ENCODE results near the gene PANX2. TPM values are rescaled to one million over a fixed set of nuclear protein-coding genes. Genes with fewer than 3 reads are reported as not detected.

The PANX2 gene
- polyA plus RNA-seq, 1 experiment: 1.4 TPM

DNA sequence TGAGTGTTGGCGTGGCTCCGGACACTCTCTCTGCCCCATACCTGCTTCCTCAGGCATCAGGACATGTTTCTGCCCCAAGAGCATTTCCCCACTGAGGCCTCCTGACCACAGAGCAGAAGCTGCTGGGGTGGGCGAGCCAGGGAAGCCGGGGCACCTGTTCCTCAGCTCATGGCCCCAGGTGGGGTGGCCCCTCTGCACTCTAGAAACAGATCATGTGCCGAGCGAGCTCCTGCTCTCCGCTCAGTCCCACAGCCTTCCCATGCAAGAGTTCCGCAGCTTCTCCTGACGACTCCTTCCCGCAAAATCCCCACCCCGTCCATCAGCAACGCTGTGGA lies 22.4 kb upstream of the PANX2 start:
- peaks cover 2% of the 10 kb centered on the region for H3K36me3 ChIP-seq (ENCODE audit: control insufficient read depth, insufficient read depth, low read length)
- TF ChIP-seq, protein P1, sequence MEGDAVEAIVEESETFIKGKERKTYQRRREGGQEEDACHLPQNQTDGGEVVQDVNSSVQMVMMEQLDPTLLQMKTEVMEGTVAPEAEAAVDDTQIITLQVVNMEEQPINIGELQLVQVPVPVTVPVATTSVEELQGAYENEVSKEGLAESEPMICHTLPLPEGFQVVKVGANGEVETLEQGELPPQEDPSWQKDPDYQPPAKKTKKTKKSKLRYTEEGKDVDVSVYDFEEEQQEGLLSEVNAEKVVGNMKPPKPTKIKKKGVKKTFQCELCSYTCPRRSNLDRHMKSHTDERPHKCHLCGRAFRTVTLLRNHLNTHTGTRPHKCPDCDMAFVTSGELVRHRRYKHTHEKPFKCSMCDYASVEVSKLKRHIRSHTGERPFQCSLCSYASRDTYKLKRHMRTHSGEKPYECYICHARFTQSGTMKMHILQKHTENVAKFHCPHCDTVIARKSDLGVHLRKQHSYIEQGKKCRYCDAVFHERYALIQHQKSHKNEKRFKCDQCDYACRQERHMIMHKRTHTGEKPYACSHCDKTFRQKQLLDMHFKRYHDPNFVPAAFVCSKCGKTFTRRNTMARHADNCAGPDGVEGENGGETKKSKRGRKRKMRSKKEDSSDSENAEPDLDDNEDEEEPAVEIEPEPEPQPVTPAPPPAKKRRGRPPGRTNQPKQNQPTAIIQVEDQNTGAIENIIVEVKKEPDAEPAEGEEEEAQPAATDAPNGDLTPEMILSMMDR (IDR thresholded peaks at IDR 0.05; ENCODE audit: insufficient read depth, low read depth, low read length): no peak
- no peak overlapping the region for H3K4me3 ChIP-seq (ENCODE audit: low read depth, low read length)
- ChIA-PET CTCF (interaction anchor here (1.1 to 2.3 kb wide), 2 partner anchors 10 to 59 kb away, joined by 4 to 8 read pairs; no protein-coding TSS in a partner anchor), POLR2A (no interaction called here)
- no peak for DNase-seq (ENCODE audit: low read depth)
- no peaks in the 10 kb centered on the region for H3K27me3 ChIP-seq (ENCODE audit: control insufficient read depth, insufficient read depth, low read length)

DNA sequence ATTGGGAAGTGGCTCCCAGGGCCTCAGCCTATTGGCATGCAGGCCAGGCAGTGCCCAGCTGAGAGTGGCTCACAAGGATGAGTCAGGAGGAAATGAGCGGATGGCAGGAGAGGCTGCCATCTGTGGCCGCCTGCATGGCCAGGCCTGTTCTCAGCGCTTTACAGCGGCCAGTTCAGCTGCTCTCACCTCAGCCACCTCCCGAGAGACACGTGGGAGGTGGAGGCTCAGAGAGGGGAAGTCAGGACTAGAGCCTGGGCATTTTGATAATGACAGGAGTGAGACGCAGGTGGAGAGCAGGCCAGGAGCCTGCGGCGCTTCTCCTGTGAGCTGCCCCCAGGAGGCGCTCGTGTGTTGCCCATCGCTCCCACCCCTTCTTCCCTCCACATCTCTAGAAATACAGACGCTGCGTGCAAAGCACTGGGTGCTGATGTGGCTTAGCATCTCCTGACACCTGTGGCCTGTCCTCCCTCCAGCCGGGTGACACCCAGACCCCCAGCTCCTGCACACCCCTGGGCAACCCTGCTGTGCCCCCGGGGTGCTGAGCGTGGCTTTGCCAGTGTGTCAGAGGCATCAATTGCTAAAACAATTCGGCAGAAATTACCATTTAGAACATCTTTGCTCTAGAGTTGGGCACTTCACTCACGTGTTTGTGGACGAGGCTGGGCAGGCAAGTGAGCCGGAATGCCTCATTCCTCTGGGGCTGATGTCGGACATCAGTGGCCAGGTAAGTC lies 21.4 kb upstream of the PANX2 start:
- TF ChIP-seq, protein P1 (IDR thresholded peaks at IDR 0.05; ENCODE audit: insufficient read depth, low read depth, low read length): peak; percentile 59
- ChIA-PET CTCF (interaction anchor here (0.6 to 2.3 kb wide), 3 partner anchors 9 to 82 kb away, joined by 3 to 8 read pairs (median 3); no protein-coding TSS in a partner anchor), POLR2A (no interaction called here)
- Histone ChIP-seq H3K27me3 (ENCODE audit: control insufficient read depth, insufficient read depth, low read length) (no peaks in the 10 kb centered on the region), H3K36me3 (ENCODE audit: control insufficient read depth, insufficient read depth, low read length) (peaks cover 2% of the 10 kb centered on the region), H3K4me3 (ENCODE audit: low read depth, low read length) (no peak overlapping the region)
- DNase-seq (ENCODE audit: low read depth): no peak

GRCh38 chr22:50150161-50151129 lies 20.1 kb upstream of the PANX2 start:
- DNase-seq (ENCODE audit: low read depth): no peak
- no peaks in the 10 kb centered on the region for H3K27me3 ChIP-seq (ENCODE audit: control insufficient read depth, insufficient read depth, low read length)
- TF ChIP-seq, protein P1 (IDR thresholded peaks at IDR 0.05; ENCODE audit: insufficient read depth, low read depth, low read length): no peak
- no peak overlapping the region for H3K4me3 ChIP-seq (ENCODE audit: low read depth, low read length)
- H3K36me3 ChIP-seq (ENCODE audit: control insufficient read depth, insufficient read depth, low read length): peaks cover 2% of the 10 kb centered on the region
- ChIA-PET POLR2A (no interaction called here), CTCF (interaction anchor here (1.0 to 2.3 kb wide), 3 partner anchors 8 to 61 kb away, joined by 4 to 8 read pairs (median 5); no protein-coding TSS in a partner anchor)

DNA sequence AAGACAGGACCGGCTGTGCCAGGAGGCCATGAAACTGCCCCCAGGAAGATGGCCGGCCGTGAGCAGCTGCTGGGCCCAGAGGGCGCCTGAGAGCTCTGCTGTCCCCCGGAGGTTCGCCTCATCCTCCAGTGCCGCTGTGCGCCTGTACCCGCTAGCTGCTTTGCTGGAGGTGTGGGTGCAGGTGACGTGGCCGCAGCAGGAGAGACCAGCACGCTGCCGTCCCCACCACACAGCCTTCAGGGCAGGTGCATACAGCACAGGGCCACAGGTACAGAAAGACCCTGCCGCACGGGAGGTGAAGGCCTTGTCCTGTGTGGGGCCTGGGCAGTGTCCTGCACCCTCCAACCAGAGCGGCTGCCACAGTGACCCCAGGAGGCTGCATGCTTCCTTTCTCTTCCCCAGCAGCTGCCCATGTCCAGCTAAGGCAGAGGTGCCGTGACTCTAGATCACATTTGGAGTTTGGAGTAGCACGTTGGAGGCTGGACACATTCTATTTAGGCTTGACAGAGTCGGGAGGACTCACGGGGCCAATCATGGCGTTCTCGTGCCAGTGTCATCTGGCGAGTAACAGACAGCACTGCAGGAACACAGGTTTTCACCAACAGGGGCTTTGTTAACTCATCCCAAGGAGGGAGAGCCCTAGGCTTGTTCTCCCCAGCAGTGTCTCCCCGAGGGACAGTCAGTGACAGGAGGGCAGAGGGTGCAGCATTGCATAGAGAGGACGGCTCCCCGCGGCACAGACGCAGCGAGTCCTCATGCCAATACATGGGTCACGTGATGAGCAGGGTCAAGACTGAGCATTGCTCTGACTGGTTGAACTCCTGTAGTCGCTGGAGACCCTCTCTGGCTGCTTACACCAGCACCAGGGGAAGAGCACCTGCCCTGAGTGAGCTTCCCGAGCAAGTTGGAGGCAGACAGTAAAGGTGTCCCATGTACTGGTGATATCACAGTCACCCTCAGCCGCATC lies 18.7 kb upstream of the PANX2 start:
- peaks cover 2% of the 10 kb centered on the region for H3K36me3 ChIP-seq (ENCODE audit: control insufficient read depth, insufficient read depth, low read length)
- no peaks in the 10 kb centered on the region for H3K27me3 ChIP-seq (ENCODE audit: control insufficient read depth, insufficient read depth, low read length)
- H3K4me3 ChIP-seq (ENCODE audit: low read depth, low read length): no peak overlapping the region
- DNase-seq (ENCODE audit: low read depth): no peak
- POLR2A ChIA-PET: no interaction called here
- CTCF ChIA-PET: interaction anchor here (1.5 kb wide), 1 partner anchor 59 kb away, joined by 4 read pairs; no protein-coding TSS in a partner anchor
- TF ChIP-seq, protein P1 (IDR thresholded peaks at IDR 0.05; ENCODE audit: insufficient read depth, low read depth, low read length): no peak
